T-helper 22 cell (primary cell): ENCODE data around the gene TK2.
"Not testable (repeated sequence)": the region's sequence is repeated elsewhere in the genome, so short reads cannot be mapped to it uniquely, and the experiment has no call there.

Source experiments
- DNase-seq: peaks from one replicate; pipeline ENCODE4 v3.0.0-alpha.2; 2020; ENCODE audit warnings: low read depth

The TK2 gene

DNA sequence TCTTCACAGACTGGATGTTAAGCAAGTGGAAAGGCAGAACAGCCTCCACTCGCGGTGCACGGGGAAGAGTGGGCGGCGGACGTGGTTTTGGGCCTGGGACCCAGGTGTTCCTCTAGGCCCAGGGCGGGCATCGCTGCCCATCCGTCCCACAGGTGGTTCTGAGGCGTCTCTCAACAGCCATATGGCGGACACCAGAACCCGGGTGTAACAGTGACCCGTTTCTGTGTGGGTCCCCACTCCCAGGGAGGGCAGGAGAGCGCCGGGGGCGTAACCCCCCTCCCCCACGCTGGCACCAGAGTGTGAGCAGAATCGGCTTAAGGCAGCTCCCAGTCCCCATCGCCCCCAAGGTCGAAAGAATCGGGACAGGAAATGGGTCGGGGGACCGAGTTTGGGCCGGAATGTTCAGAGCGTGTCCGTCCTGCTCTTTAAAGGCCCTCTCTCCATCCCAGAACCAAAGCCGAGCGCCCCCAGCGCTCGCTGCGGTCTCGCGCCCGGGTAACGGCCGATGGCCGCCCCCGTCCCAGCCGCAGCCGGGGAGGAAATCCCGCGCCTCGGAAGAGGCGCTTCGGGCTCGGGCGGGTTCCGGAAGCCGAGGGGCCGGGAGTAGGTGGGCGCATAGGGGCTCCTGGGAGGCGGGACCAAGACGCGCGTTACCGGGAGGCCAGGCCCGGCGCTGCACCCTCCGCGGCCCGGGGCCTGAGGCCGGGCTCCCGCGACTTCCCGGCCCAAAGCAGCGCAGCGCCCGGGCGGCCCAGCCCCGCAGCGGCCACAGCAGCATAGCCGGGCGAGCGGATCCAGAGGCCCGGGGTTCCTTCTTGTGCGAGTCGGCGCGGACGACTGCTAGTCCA is at the start of gene TK2:
Gene TK2, minus strand, starts transcription at position 839 of the 848 bp plus-strand sequence. Its CDS starts 61 bp downstream, at position 778.
- DNase-seq = peak; percentile 45

DNA sequence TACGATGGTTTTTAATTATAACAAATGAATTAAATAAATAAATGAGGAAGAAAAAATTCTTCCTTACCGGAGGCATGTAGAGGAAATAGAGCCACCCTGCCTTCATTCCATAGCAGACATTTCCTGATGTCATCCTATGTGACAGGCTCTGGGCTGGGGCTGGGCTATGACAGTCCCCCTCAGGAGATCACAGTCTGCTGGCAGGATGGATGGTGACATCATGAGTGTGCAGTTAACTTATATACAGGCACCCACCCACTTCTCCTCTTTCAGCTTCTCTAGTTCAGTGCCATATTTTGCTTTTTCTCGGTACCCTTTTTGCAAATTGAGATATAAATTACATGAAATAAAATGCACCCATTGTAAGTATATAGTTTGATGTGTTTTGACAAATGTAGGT is 48.2 kb upstream of the TK2 start:
- DNase-seq = no peak

DNA sequence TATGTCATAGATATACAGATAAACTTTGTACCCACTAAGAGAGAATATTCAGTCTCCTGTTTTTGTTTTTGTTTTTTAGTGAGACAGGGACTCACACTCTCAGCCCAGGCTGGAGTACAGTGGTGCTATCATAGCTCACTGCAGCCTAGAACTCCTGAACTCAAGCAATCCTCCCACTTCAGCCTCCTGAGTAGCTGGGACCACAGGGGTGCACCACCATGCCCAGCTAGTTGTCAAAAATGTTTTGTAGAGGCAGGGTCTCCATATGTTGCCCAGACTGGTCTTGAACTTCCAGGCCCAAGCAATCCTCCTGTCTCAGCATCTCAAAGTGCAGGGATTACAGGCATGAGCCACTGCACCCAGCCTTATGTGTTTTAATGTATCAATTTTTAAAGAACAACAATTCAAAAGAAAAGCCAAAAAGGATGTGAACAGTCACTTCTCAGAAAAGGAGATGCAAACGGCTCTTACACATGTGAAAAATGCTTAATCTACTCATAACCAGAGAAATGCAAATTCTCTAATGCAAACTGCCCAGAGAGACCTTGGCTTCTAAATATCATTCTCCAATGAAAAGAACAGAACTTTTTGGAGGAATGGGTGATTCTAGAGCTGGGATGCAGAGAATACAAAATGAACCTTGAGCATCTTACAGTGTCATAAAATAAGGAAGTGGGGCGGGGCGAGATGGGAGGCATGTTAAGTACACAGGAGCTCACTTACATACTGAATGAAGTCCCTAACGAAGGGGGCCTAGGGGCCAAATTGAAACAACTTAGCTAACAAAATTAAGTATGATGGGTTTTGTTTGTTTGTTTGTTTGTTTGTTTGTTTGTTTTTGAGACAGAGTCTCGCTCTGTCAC is 47.3 kb upstream of the TK2 start:
- no peak for DNase-seq

- not testable (repeated sequence) for DNase-seq
Measured at GRCh38 chr16:66596559-66596958, 46.6 kb upstream of the TK2 start.

DNA sequence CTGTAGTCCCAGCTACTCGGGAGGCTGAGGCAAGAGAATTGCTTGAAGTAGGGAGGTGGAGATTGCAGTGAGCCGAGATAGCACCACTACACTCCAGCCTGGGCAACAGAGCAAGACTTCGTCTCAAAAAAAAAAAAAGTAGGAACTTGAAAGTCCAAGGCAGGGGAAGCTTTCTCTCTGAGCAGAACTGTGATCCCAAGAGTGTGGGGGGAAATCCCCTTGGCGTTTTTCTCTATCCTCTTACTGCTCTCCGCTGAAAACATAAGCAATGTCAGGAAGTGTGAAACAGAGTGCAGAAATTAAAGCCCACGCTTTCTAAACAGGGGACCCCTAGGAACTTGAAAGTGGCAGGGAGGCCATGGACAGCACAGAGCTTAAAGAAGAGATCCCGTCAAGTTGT is 44.8 kb upstream of the TK2 start:
- no peak for DNase-seq

- DNase-seq = no peak
Measured at GRCh38 chr16:66592814-66593213, 42.9 kb upstream of the TK2 start.

DNA sequence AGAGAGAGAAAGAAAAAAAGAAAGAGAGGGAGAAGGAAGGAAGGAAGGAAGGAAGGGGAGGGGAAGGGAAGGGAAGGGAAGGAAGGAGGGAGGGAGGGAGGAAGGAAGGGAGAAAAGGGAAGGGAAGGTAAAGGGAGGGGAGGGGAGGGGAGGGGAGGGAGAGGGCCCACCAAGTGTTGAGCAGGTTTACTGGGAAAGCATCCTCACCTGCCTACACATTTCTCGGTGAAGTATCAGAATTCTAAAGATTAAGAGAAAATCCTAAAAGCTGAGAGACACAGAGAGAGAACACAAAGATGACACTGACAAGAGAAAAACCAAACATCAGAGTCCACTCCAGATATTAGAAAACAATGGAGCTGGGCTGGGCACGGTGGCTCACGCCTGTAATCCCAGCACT is 42.3 kb upstream of the TK2 start:
- DNase-seq = no peak

DNA sequence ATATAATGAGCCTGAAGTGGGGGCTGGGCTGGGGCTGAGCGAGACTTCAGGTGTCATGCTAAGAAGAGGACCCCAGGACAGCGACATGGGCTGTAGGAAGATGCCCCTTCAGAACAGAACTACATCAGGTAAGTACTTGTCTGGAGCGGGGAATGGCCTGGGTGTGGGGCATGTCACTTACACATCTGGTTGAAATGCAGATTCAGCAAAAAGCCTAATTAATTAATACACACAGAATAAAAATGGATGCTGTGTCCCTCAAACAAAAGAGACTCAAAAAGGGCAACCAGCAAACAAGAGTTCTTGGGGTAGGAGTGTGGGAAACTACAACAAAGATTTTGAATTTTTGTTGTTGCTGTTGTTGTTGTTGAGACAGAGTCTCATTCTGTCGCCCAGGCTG is 41.1 kb upstream of the TK2 start:
- no peak for DNase-seq

GRCh38 chr16:66590322-66590721 is 40.4 kb upstream of the TK2 start:
- no peak for DNase-seq

DNA sequence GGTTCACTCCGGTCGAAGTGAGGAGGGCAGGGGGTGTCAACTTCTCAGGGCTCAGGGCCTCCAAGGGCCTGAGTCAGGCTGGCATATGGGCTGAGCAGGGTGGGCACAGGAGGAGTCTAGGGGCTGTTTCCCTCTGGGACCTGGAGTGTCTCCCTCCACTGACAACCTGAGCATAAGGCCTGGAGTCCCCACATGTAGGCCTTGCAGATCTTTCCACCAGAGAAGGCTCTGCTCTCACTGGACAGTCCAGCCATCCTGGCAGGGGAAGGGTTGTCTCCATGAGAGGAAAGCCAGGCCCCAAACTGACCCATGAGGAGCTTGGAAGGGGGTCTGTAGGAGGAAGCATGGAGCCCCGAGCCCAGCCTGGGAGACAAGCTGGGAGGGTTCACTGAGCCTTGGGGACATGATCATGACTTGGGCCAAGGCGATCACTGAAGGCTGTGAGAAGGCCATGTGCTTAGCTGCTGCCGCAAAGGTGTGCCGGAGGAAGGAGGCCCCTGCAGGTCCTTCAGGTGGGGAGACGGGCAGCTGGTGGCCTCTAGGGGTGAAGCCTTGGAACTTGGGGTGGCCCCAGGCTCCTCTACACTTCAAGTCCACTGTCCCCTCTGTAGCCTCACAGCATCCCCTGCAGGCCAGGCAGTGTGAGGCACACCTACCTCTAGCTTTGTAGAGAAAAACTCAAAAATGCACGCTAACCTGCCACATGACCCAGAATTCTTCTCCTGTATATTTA is 39.2 kb upstream of the TK2 start:
- DNase-seq = peak; percentile 39

GRCh38 chr16:66587881-66588600 is 38.1 kb upstream of the TK2 start:
- no peak for DNase-seq

DNA sequence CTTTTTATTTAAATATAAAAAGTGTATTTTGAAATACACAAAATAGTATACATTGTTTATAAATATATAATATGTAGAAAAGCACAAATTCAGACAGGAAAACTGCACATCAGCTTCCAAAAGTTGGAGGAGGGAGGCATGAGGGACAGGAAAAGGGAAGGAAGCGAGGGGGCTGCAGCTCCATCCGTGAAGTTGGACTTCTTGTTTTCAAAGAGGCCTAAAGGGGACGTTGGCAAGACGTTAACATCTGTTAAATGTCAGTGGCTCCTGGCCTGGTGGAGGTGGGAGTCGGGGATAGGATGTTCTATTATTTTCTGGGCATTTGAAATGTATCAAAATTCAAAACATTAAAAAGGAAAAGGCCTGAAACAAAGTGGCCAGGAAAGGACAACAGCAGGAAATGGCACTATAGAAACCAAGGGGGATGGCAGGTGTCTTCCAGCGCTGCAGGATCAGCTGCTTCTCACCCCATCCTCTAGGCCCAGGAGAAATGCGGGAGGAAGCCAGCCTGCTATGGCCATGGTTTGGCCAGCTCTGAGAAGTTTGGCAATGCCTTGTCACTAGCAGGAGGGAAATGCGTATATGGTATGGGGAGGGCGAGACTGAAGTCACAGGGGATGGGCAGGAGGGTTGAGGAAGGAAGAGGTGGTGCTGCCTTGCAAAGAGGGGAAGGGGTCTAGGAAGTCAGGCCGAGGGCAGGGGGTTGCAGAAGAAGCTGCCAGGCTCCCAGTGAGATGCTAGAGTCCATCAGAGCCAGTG is 35.7 kb upstream of the TK2 start:
- no peak for DNase-seq

GRCh38 chr16:66581246-66581952 is 31.5 kb upstream of the TK2 start:
- DNase-seq = no peak

- no peak for DNase-seq
Measured at GRCh38 chr16:66580605-66581209, 30.8 kb upstream of the TK2 start.

- DNase-seq = no peak
Measured at GRCh38 chr16:66578651-66579531, 29.0 kb upstream of the TK2 start, which contains the start of gene CMTM2. CMTM2 (plus strand) TSS chr16:66579463; CDS start chr16:66579608, 145 bp downstream.

DNA sequence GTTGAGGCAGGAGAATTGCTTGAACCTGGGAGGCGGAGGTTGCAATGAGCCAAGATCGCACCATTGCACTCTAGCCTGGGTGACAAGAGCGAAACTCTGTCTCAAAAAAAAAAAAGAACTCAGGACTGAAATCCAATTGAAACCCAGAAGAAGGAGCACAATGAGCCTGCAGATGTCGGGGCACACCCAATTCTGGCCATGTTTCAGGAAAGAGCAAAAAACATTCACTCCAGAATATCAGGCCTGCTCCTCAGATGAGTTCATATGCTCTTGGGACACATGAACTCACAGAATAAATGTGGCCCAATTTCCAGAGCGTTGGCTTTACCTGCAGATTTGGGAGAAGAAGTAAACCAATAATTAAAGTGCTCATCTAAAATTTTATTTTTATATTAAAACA is 26.4 kb upstream of the TK2 start:
- no peak for DNase-seq

DNA sequence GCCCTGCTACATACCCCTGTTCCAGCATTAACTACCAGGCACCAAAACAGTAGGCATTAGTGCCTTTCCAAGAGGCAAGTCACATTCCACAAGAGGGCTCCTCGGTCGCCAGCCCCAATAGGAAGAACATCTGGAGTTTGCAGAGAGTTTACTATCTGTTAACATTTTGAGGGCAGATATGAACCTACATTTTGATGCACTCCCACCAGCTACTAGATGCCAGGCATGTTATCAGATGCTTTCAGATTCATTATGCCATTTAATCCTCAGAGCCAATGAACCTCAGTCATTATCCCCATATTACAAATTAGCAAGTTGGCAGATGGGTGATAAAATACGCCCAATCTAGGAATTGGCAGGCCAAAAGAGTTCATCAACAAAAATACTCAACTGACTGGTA is 25.1 kb upstream of the TK2 start:
- DNase-seq = no peak

DNA sequence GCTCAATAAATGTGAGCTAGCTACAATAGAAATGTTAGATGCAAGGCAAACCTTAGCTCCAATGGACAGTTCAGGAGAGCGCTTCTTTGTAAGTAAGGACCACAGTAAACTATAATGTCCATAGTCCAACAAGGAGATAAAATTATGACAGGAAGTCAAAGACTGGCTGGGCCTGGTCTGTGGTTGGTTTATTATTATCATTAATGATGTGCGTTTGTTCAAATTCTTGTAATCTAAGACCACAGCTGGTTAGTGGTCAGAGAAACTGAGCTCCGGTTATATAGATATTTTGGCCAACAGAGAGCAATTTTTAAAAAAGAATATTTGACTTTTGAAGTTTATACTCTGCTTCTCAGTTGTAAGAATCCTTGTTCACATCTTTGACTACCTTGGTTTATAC is 24.6 kb upstream of the TK2 start:
- no peak for DNase-seq

DNA sequence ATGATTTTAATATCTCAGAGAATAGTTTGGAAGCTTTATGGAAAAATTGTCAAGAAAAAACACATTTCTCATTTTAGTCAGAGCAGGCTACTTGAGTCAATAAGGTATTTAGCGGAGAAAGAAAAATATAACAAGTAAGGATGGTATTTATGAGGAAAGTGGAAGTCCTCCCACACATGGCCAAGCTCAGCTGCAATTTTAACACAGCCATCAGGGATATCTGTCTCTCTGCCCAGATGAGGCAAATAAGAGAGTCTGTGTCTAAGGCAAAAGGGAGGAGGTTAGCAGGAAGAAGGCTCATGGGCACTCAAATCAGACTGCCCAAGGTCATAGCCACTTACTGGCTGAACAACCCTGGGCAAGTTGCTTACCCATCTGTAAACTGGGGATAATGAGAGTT is 24.2 kb upstream of the TK2 start:
- no peak for DNase-seq
